ENCODE measurements around the gene B4GALT6.

DNA sequence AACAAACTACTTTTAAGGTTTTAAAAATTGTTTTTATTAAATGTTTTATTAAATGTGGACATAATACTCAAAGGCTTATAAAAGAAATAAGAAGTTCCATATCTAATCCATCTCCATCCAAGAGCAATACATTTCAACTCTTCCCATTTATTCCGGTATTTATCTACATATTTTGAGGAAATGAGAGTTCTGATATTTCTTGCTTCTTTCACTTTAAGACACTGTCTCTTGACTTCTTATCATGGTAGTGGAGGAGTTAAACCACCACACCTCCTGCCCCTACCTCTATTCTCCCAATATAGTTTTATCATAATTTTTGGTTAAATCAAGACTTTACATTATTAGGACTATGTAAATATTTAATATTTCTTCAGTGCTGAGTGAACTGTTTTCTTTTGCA, 52.0 kb downstream of the B4GALT6 start:
- TF ChIP-seq, protein P1, sequence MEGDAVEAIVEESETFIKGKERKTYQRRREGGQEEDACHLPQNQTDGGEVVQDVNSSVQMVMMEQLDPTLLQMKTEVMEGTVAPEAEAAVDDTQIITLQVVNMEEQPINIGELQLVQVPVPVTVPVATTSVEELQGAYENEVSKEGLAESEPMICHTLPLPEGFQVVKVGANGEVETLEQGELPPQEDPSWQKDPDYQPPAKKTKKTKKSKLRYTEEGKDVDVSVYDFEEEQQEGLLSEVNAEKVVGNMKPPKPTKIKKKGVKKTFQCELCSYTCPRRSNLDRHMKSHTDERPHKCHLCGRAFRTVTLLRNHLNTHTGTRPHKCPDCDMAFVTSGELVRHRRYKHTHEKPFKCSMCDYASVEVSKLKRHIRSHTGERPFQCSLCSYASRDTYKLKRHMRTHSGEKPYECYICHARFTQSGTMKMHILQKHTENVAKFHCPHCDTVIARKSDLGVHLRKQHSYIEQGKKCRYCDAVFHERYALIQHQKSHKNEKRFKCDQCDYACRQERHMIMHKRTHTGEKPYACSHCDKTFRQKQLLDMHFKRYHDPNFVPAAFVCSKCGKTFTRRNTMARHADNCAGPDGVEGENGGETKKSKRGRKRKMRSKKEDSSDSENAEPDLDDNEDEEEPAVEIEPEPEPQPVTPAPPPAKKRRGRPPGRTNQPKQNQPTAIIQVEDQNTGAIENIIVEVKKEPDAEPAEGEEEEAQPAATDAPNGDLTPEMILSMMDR (IDR thresholded peaks at IDR 0.05) = no peak
- TF ChIP-seq EZH2phosphoT487 (IDR thresholded peaks at IDR 0.05) = no peak
